ENCODE measurements around the gene CYCS.
"Not testable (repeated sequence)": the region's sequence is repeated elsewhere in the genome, so short reads cannot be mapped to it uniquely, and the experiment has no call there.

Gene CYCS

DNA sequence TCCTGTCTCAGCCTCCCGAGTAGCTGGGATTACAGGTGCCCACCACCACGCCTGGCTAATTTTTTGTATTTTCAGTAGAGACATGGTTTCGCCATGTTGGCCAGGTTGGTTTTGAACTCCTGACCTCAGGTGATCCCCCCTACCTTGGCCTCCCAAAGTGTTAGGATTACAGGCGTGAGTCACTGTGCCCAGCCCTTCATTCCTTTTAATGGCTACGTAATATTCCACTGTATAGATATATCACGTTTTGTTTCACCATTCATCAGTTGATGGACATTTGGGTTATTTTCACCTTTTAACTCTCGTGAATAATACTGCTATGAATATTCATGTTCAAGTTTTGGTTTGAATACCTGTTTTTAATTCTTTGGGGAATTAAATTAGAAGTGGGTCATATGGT is 44.6 kb upstream of the CYCS start:
- H3K4me3 ChIP-seq (IDR thresholded peaks at IDR 0.05; ENCODE audit: insufficient read depth, low read depth, low read length) = no peak overlapping the region
- no peaks in the 10 kb centered on the region for H4K20me1 ChIP-seq (ENCODE audit: insufficient read depth)
- TF ChIP-seq, protein P1, sequence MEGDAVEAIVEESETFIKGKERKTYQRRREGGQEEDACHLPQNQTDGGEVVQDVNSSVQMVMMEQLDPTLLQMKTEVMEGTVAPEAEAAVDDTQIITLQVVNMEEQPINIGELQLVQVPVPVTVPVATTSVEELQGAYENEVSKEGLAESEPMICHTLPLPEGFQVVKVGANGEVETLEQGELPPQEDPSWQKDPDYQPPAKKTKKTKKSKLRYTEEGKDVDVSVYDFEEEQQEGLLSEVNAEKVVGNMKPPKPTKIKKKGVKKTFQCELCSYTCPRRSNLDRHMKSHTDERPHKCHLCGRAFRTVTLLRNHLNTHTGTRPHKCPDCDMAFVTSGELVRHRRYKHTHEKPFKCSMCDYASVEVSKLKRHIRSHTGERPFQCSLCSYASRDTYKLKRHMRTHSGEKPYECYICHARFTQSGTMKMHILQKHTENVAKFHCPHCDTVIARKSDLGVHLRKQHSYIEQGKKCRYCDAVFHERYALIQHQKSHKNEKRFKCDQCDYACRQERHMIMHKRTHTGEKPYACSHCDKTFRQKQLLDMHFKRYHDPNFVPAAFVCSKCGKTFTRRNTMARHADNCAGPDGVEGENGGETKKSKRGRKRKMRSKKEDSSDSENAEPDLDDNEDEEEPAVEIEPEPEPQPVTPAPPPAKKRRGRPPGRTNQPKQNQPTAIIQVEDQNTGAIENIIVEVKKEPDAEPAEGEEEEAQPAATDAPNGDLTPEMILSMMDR (conservative IDR thresholded peaks at IDR 0.05; ENCODE audit: low read depth, low read length) = no peak
- H2AFZ ChIP-seq (ENCODE audit: low read depth) = no peak overlapping the region
- H3K27me3 ChIP-seq (ENCODE audit: insufficient read depth, low read depth) = no peaks in the 10 kb centered on the region
- no peak overlapping the region for H3K4me2 ChIP-seq
- no peak overlapping the region for H3K9ac ChIP-seq
- H3K79me2 ChIP-seq (ENCODE audit: insufficient read depth, low read depth) = no peaks in the 10 kb centered on the region
- no peaks in the 10 kb centered on the region for H3K36me3 ChIP-seq (ENCODE audit: insufficient read depth)
- H3K4me1 ChIP-seq (ENCODE audit: low read depth, poor library complexity, severe bottlenecking) = peaks cover 6% of the 10 kb centered on the region
- no peak overlapping the region for H3K27ac ChIP-seq

DNA sequence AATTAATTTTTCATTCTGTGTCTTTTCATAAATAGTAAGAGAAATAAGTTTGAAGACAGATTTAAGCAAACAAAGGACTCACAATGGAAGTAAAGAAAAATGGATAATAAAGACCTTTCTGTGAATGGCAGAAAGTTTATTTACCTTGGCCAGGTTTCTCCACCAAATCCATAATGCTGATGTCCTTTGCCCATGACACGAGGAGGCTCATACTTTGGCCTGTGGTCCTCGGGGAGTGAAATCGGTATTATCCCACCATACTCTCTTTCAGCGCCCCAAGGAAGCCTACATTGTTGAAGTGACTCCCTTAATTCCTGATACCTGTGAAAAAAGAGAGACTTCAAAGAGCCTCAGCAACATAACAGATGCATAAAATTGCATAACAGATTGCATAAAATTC is 43.1 kb upstream of the CYCS start:
- no peaks in the 10 kb centered on the region for H4K20me1 ChIP-seq (ENCODE audit: insufficient read depth)
- no peak overlapping the region for H2AFZ ChIP-seq (ENCODE audit: low read depth)
- no peak overlapping the region for H3K4me3 ChIP-seq (IDR thresholded peaks at IDR 0.05; ENCODE audit: insufficient read depth, low read depth, low read length)
- H3K27ac ChIP-seq = no peak overlapping the region
- no peaks in the 10 kb centered on the region for H3K36me3 ChIP-seq (ENCODE audit: insufficient read depth)
- H3K9ac ChIP-seq = no peak overlapping the region
- H3K4me2 ChIP-seq = no peak overlapping the region
- no peaks in the 10 kb centered on the region for H3K79me2 ChIP-seq (ENCODE audit: insufficient read depth, low read depth)
- TF ChIP-seq, protein P1 (conservative IDR thresholded peaks at IDR 0.05; ENCODE audit: low read depth, low read length) = no peak
- H3K4me1 ChIP-seq (ENCODE audit: low read depth, poor library complexity, severe bottlenecking) = peaks cover 6% of the 10 kb centered on the region
- H3K27me3 ChIP-seq (ENCODE audit: insufficient read depth, low read depth) = no peaks in the 10 kb centered on the region

DNA sequence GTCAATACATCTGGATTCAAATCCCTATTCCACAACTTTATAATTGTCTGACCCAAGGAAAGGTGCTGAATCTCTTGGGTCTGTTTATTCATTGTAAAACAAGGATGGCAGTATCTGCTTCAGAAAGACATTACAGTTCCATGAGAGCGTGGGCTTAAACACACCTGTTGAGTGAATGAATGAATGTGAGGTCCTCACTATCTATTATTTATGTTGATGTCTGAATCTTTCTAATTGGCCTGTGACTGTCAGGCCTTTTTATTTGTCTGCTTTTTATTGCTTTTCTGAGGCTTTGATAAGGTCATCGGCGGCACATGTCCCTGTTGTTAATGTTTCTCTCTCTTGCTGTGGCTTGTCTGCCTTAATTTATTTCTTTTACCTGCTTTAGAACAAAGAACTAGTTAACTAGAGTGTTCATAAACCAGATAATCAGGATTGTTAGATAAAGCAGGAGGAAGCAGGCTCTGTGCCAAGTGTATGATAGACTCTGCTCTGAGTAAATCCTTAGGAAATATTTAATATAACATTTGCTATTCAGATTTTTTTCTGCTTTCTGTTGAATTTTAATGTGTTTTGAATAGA is 42.3 kb upstream of the CYCS start:
- Histone ChIP-seq H3K4me3 (IDR thresholded peaks at IDR 0.05; ENCODE audit: insufficient read depth, low read depth, low read length) (no peak overlapping the region), H4K20me1 (ENCODE audit: insufficient read depth) (no peaks in the 10 kb centered on the region), H3K36me3 (ENCODE audit: insufficient read depth) (no peaks in the 10 kb centered on the region), H3K4me1 (ENCODE audit: low read depth, poor library complexity, severe bottlenecking) (peaks cover 6% of the 10 kb centered on the region), H3K79me2 (ENCODE audit: insufficient read depth, low read depth) (no peaks in the 10 kb centered on the region), H3K27me3 (ENCODE audit: insufficient read depth, low read depth) (no peaks in the 10 kb centered on the region), H3K4me2 (no peak overlapping the region), H3K9ac (no peak overlapping the region), H3K27ac (no peak overlapping the region), H2AFZ (ENCODE audit: low read depth) (no peak overlapping the region)
- TF ChIP-seq, protein P1 (conservative IDR thresholded peaks at IDR 0.05; ENCODE audit: low read depth, low read length) = no peak

DNA sequence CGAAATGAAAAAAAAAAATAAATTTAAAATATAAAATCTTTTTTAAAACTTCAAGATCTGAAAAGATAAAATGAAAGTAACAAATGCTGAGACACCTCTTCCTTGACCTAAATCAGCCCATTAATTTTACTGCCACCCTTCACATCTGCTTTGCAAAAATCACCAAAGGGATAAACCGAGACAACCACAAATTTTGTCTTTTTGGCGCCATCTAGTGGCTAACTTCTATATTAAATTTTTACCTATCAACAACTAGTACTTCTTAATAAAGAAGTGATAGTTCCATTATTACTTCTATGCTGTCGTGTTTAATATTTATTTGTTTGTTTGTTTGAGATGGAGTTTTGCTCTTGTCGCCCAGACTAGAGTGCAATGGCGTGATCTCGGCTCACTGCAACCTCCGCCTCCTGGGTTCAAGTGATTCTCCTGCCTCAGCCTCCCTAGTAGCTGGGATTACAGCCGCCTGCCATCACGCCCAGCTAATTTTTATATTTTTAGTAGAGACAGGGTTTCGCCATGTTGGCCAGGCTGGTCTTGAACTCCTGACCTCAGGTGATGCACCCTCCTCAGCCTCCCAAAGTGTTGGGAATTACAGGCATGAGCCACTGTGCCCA is 35.0 kb upstream of the CYCS start:
- H3K36me3 ChIP-seq (ENCODE audit: insufficient read depth); H2AFZ ChIP-seq (ENCODE audit: low read depth); H3K9ac ChIP-seq; H4K20me1 ChIP-seq (ENCODE audit: insufficient read depth); H3K4me2 ChIP-seq; H3K27ac ChIP-seq; H3K4me1 ChIP-seq (ENCODE audit: low read depth, poor library complexity, severe bottlenecking); H3K79me2 ChIP-seq (ENCODE audit: insufficient read depth, low read depth); H3K4me3 ChIP-seq (IDR thresholded peaks at IDR 0.05; ENCODE audit: insufficient read depth, low read depth, low read length); H3K27me3 ChIP-seq (ENCODE audit: insufficient read depth, low read depth): not testable (repeated sequence)
- TF ChIP-seq, protein P1 (conservative IDR thresholded peaks at IDR 0.05; ENCODE audit: low read depth, low read length) = peak; percentile 75
